A172 (cell line): ENCODE results near the gene POM121. TPM values are rescaled to one million over a fixed set of nuclear protein-coding genes. Genes with fewer than 3 reads are reported as not detected.
"Not testable (repeated sequence)": the region's sequence is repeated elsewhere in the genome, so short reads cannot be mapped to it uniquely, and the experiment has no call there.

ENCODE experiments used
- DNase-seq: peaks from one replicate; pipeline ENCODE4 v3.0.0-alpha.2; 2015; ENCODE audit warnings: low spot score
- total RNA-seq: library from RNA; depleted of rRNA; stranded (reverse); fragments of >200 nt; shearing (Covaris generic); gene quantifications from 2 replicates; pipeline ENCODE4 v1.2.3, GENCODE V29; 2014; rRNA removed

Gene POM121
- total RNA-seq, 1 experiment from 2014 or later: 6.7 TPM

DNA sequence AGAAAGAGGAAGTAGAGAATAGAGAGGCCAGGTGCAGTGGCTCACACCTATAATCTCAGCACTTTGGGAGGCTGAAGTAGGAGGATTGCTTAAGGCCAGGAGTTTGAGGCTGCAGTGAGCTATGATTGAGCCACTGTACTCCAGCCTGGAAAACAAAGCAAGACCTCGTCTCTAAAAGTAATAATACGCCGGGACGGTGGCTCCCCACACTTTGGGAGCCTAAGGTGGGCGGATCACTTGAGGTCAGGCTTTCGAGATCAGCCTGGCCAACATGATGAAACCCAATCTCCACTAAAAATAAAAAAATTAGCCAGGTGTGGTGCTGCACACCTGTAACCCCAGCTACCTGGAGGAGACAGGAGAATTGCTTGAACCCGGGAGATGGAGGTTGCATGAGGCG is 70.6 kb downstream of the POM121 start:
- DNase-seq: not testable (repeated sequence)

DNA sequence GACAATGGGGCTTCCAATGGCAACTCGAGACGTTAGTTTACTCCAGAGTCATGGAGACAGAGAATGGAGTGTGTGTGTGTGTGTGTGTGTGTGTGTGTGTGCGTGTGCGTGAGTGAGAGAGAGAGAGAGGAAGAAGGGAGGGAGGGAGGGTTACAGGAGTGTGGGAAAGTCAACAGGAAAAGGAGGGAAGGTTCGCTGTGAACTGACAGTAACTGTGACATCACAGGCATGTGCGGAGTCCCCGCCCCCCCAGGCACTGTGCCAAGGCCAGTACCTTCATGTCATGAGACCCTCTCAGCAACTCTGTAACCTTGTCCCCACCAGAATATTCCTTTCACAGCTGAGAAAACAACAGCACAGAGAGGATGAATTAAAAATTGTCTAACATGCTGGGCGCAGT is 72.6 kb downstream of the POM121 start:
- not testable (repeated sequence) for DNase-seq

DNA sequence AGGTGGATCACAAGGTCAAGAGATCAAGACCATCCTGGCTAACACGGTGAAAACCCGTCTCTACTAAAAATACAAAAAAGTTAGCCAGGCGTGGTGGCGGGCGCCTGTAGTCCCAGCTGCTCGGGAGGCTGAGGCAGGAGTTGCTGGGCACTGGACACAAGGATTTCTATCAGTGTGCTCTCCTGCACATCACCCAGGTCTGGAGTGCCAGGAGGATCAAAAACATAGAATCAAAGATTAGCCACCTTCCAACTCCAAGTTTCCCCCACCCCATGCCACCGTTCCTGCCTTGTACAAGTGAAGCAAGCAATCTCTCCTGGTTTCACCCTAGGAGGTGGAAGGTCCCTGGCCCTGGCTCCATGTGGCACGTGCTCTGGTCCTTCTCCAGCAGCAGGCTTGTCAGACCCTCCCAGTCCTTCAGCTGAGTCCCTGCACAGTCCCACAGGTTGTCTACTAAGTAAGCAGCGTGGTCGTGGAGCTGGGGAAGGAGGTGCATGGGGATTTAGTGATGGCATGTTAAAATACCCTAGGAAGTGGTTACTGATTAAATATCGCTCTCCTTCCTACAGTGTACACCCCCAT is 73.1 kb downstream of the POM121 start:
- DNase-seq: not testable (repeated sequence)

Other genes starting within 250 kb of the POM121 start
- 1.2 and 1.3 TPM in 2 replicates for gene TYW1B, start 96.9 kb upstream of the POM121 start, total RNA-seq
- 0.12 TPM in 1 of 2 replicates, not detected in the other for gene TRIM74, start 44.4 kb downstream of the POM121 start, total RNA-seq
- not detected in 2 replicates for gene SPDYE8, start 104.7 kb downstream of the POM121 start, total RNA-seq
- not detected in 2 replicates for gene SPDYE11, start 132.8 kb downstream of the POM121 start, total RNA-seq
- gene SPDYE9, start 160.9 kb downstream of the POM121 start, total RNA-seq: not detected in 2 replicates